HCT116 (cell line): ENCODE data around the gene FUNDC2.

Experiments
- ZNF274 ChIP-seq: fragments of 200-500 bp; sonication (Bioruptor generic); IDR thresholded peaks from 2 replicates; pipeline ENCODE4 v1.6.1; 2014; ENCODE audit warnings: mild to moderate bottlenecking, low read depth, low read length, inconsistent platforms
- TF ChIP-seq, protein P1 (sequence below), 3 experiments: fragments of 200-600 bp in 1 of 3; sonication (generic) in 1 of 3; IDR thresholded peaks in 2 of 3; conservative IDR thresholded peaks in 1 of 3; 2 replicates each; pipeline ENCODE4 v1.5.1; 2012 to 2017; ENCODE audit warnings: low read depth in 2 of 3, low read length in 2 of 3, antibody characterized with exemption in 1 of 3, borderline replicate concordance in 1 of 3, control low read depth in 1 of 3, mild to moderate bottlenecking in 1 of 3, mixed read lengths in 1 of 3, mixed run types in 1 of 3, moderate library complexity in 1 of 3; ENCODE audit not compliant: insufficient read depth in 1 of 3
- TF ChIP-seq, protein P2 (sequence below): IDR thresholded peaks from 2 replicates; pipeline ENCODE4 v1.6.1; 2012

DNA sequence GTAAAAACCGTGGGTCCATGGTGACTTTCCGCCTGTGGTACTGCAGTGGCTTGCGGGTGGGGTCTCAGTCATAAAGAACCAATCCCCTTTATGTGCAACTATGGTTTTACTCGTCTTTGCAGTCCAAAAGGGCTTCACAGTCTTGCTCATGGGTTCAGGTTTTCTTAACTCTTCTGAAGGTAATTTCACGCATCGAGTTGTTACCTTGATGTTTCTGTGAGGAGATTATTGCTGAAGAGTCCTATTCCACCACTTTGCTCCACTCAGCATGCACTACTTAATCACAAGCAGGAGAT, 45.6 kb upstream of the FUNDC2 start:
- no peak for TF ChIP-seq ZNF274
- TF ChIP-seq, protein P1, sequence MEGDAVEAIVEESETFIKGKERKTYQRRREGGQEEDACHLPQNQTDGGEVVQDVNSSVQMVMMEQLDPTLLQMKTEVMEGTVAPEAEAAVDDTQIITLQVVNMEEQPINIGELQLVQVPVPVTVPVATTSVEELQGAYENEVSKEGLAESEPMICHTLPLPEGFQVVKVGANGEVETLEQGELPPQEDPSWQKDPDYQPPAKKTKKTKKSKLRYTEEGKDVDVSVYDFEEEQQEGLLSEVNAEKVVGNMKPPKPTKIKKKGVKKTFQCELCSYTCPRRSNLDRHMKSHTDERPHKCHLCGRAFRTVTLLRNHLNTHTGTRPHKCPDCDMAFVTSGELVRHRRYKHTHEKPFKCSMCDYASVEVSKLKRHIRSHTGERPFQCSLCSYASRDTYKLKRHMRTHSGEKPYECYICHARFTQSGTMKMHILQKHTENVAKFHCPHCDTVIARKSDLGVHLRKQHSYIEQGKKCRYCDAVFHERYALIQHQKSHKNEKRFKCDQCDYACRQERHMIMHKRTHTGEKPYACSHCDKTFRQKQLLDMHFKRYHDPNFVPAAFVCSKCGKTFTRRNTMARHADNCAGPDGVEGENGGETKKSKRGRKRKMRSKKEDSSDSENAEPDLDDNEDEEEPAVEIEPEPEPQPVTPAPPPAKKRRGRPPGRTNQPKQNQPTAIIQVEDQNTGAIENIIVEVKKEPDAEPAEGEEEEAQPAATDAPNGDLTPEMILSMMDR (IDR thresholded peaks at IDR 0.05 in 2 of 3, conservative IDR thresholded peaks at IDR 0.05 in 1 of 3; ENCODE audit: borderline replicate concordance in 1 of 3, insufficient read depth in 1 of 3, low read depth in 2 of 3, low read length in 2 of 3), result no peak
- TF ChIP-seq, protein P2, sequence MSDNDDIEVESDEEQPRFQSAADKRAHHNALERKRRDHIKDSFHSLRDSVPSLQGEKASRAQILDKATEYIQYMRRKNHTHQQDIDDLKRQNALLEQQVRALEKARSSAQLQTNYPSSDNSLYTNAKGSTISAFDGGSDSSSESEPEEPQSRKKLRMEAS, result no peak
